GM19397 (cell line): ENCODE data around the gene PROM2.
"Not testable (repeated sequence)": the region's sequence is repeated elsewhere in the genome, so short reads cannot be mapped to it uniquely, and the experiment has no call there.

ENCODE experiments used
- ATAC-seq: cut with Tn5 transposase; IDR thresholded peaks from one replicate; pipeline ENCODE4 v1.9.1; 2021; ENCODE audit warnings: mild to moderate bottlenecking, moderate library complexity; ENCODE audit not compliant: unreplicated experiment

The PROM2 gene

DNA sequence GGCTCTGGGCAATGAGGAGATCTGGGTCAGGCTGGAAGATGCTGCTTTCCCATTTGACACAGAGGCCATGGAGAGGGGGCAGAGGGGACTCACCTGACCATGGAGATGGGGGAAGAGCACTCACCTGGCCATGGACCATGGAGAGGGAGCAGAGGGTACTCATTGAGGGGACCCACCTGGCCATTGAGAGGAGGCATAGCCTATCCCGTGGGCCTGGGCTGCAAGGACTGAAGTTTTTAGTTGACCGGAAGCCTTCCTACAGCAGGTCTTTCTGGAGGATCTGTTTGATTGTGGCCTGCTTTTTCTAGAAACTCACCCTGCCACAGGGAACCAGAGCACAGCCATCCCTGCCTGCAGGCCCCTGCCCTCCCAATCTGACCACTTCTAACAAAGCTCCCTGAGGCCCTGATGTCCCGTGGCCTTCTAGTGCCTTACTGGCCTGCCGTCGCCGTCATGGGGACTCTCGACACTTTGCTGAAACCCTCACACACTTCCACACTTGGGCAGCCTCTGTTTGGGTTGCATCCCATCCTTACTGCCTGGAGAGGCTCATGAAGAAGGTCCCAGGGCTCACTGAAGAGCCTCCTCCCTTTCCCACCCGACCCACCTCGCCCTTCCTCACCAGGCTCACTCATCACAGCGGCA lies 5.1 kb upstream of the PROM2 start:
- no peak for ATAC-seq

DNA sequence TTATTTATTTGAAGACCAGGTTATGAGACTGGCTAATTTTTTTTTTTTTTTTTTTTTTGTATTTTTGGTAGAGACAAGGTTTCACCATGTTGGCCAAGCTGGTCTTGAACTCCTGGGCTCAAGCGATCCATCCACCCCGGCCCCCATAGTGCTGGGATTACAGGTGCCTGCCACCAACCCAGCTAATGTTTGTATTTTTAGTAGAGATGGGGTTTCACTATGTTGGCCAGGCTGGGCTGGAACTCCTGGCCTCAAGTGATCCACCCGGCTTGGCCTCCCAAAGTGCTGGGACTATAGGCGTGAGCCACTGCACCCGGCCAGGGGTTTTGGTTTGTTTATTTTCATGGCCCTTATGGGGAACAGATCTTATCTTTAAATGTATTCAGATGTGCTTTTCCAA lies 4.5 kb upstream of the PROM2 start:
- ATAC-seq = not testable (repeated sequence)

DNA sequence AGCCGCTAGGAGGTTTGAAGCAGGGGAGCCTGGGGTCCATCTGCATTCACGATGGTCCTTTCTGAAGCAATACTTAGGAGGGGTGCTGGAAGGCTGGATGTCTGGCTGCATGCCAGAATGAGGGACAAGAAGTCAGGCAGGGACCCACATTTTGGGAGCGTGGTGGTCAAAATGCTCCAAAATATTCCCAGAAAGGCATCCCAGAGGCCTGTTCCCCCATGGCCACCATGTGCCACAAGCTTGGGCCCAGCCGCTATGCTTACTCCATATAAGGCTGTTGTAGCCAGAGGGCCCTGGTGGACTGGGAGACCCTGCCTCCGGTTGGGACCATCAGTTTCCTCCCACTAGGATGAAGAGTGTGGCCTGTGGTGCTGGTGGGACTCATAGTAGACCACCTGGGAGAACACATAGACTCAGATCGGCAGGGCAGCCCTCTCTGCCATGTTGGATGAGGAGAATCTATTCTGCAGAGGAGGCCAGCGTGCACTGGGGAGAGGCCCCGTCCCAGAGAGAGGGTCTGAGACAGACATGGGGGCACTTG lies 3.6 kb upstream of the PROM2 start:
- ATAC-seq = no peak

GRCh38 chr2:95271381-95271971 lies 2.8 kb upstream of the PROM2 start:
- ATAC-seq = no peak

DNA sequence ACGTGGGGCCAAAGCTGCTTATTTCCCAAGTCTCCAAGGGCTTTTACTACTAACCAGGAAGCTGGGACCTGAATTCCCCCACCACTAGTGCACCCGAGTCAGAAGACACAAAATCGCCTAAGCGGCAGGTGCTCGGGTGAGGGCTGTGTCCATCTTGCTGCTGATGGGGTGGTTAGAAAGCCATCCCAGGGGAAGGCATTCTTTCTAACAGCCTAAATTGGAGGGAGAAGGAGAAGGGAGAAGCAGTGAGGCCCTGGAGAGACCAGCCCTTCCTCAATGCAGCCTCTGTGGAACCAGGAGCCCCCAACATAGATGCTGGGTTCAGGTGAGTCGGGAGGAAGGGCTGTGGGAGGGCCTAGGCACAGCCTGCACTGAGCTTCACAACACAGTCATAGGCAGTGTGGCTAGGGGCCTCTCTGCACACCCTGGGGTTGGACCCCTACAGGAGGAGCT lies 1.9 kb upstream of the PROM2 start:
- no peak for ATAC-seq

- no peak for ATAC-seq
Observed at GRCh38 chr2:95272781-95273180, 1.5 kb upstream of the PROM2 start.

DNA sequence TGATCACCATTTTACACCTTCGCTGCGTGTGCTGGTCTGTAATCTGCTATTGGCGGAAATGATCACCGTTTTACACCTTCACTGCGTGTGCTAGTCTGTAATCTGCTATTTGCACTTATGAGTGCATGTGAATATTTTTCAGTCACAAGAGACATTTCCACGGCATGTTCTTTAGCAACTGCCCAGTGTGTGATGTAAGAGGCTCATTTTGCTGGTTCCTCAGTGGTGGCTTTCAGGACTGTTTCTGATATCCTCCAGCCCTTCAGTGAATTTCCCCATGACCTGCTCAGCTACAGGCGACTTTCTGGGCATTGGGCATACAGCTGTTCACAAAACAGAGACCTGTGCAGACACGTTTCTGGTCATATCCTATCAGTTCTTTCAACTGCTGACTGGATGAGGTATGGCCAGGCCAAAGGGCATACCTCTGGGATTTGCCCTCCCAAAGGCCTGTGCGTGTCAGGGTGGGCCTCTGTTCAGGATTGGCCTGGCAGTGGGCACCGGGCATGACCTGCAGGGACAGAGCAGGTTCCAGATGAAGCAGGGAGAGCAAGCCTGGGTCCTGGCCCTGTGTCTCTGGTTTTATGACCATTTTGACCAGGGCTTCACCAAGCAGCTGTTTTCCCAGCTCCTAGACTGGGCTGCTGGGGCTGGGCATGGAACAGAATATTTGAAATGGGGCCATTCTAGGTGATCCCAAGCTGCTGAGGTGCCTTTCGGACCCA lies 521 bp upstream of the PROM2 start:
- ATAC-seq = no peak

- no peak for ATAC-seq
Observed at GRCh38 chr2:95275151-95275515, 884 bp downstream of the PROM2 start.

GRCh38 chr2:95275601-95276243 lies 1.5 kb downstream of the PROM2 start:
- ATAC-seq = no peak

DNA sequence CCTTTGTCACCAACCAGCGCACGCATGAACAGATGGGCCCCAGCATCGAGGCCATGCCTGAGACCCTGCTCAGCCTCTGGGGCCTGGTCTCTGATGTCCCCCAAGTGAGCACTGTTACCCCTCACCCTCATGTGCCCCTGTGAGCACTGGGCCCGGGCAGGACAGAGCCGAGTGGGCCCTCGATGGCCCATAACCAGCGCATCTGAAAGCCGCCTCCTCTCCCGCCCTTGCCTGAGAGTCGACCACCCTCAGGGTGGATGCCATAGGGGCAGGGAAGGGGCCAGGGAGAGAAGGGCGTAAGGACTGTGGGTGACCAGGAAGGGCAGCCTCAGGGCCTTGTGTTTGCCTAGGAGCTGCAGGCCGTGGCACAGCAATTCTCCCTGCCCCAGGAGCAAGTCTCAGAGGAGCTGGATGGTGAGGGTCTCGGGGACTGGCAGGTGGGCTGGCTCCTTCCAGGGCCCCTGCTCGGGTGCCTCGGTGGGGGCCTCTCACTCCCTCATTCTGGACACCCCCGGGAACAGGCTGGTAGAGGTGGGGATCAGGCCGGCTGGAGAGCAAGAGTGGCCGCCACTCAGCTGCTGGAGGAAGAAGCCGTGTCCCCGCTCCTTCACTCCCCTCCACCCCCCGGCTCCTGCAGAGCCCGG lies 2.1 kb downstream of the PROM2 start:
- no peak for ATAC-seq

GRCh38 chr2:95276888-95277245 lies 2.6 kb downstream of the PROM2 start:
- ATAC-seq = no peak

DNA sequence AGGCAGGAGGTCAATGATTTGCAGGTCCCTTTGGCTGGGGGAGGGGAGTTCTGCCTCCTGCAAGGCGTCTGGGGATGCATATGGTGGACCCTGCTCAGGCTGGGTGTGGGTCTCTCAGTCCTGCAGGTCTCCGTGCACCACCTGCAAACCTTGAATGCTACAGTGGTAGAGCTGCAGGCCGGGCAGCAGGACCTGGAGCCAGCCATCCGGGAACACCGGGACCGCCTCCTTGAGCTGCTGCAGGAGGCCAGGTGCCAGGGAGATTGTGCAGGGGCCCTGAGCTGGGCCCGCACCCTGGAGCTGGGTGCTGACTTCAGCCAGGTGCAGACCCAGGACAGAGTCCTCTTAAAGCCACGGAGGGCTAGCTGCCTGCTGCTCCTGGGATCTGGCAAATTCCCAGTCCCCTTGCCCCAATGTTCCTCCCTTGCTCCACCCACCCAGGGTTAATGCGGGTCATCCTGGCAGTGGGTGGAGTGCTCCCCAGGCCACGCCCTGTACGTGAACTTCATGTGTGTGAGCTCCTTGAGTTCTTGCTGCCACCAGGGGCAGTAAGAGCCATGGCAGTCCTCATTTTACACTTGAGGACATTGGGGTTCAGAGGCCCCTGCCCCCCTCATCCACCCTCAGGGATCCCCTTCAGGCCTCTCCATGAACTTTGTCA lies 3.1 kb downstream of the PROM2 start:
- ATAC-seq = no peak

GRCh38 chr2:95278051-95278471 lies 3.8 kb downstream of the PROM2 start:
- no peak for ATAC-seq

- no peak for ATAC-seq
Observed at GRCh38 chr2:95278637-95279225, 4.5 kb downstream of the PROM2 start.

GRCh38 chr2:95279435-95280035 lies 5.3 kb downstream of the PROM2 start:
- no peak for ATAC-seq

DNA sequence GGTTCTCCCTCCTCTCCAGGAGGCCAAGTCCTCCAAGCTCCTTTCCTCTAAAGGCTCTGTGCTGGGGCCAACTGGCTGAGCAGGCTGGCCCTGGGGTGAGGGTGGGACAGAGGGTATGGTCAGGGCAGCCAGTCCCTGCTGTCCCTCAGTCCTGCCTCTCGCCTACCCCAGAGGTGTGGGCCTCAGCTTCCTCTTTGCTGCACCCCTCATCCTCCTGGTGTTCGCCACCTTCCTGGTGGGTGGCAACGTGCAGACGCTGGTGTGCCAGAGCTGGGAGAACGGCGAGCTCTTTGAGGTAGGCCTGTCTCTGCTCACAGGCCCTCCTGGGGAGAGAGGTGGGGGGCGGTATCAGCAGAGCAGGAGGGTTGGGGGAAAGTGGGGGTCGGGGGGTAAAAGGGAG lies 6.8 kb downstream of the PROM2 start:
- no peak for ATAC-seq

DNA sequence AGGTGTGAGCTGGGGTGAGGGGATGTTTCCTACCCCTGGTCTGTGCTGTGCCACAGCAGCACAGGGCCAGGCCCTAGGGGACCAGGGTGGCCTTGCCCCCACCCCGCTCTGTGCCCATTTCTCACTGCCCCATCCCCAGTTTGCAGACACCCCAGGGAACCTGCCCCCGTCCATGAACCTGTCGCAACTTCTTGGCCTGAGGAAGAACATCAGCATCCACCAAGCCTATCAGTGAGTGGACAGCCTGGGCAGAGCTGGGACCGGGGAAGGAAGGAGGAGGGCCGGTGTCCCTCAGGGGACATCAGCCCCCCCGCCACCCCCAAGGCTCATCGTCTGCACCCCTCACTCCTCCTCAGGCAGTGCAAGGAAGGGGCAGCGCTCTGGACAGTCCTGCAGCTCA lies 7.5 kb downstream of the PROM2 start:
- no peak for ATAC-seq

DNA sequence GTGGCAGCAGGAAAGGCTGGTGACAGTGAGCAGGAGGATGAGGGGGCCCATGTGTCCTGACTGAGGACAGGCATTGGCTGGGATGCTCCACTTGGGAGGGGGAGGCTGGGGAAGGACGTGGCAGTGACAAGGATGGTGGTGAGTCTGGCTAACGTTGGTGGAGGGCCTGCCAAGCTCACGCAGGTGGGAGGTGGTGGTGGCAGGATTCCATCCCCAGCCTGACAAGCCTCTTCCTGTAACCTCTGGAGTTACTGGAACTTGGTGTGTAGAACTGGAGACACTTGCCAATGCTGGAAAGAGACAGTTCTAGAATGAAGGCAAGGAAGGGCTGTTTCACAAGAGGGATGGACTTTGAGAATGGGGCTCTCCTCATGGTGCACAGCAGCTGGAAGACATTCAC lies 8.2 kb downstream of the PROM2 start:
- no peak for ATAC-seq

- ATAC-seq = no peak
Observed at GRCh38 chr2:95283562-95283961, 9.3 kb downstream of the PROM2 start.
